Rectal smooth muscle tissue (tissue), 1 donor: Measurements from ENCODE around the gene CEBPG.

Experiments
- H3K27ac ChIP-seq: one replicate; pipeline ENCODE4 v1.7.0; 2013; ENCODE audit warnings: low read depth, low read length, inconsistent platforms
- H3K27me3 ChIP-seq: one replicate; pipeline ENCODE4 v1.7.0; 2013; ENCODE audit warnings: low read length; ENCODE audit not compliant: control insufficient read depth, insufficient read depth
- H3K36me3 ChIP-seq: one replicate; pipeline ENCODE4 v1.7.0; 2013; ENCODE audit warnings: low read length; ENCODE audit not compliant: control insufficient read depth, insufficient read depth
- H3K4me1 ChIP-seq: one replicate; pipeline ENCODE4 v1.7.0; 2013; ENCODE audit warnings: low read length; ENCODE audit not compliant: control insufficient read depth, insufficient read depth
- H3K4me3 ChIP-seq: one replicate; pipeline ENCODE4 v1.7.0; 2013; ENCODE audit warnings: low read length
- H3K9ac ChIP-seq: one replicate; pipeline ENCODE4 v1.7.0; 2013; ENCODE audit warnings: low read length

Gene CEBPG

DNA sequence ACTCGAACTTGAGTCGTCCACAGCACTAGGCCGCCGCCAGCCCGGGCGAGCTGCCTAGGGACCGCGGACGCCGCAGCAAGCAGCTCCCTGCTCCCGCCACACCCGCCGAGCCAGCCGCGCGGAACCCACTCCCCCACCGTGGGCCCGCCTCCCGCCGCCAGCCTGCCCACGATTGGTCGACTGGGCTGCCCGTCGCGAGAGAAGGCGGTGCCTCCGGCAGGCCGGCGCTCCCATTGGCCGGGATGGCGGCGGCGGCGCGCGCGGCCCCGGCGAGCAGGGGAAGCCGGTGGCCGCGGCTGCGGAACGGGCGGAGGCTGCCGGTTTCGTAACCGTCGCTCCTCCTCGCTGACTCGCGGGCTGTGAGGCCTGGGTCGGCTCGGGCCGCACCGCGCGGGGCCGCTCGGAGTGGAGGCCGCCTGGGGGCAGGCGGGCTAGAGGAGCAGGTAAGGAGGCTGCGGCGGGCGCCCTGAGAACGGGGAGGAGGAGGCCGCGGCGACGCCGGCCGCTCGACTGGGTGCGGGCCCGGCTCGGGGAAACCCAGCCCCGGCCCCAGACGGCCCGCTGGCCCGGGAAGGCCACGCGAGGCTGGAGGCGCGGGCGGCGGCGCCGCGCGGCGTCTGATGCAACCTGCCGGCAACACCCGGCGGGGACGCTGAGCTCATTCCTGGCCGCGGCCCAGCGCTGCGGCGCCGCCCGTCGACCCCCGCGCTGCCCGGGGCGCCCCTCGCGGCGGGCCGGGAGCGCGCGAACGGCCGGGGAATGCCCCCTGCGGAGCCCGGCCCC is at the start of gene CEBPG:
CEBPG (plus strand) TSS at position 257 of the 783 bp plus-strand sequence. CDS start 5,531 bp downstream, outside the sequence.
- peak within 1 kb of the TSS; percentile 88 for H3K9ac ChIP-seq
- peaks cover 14% of the 10 kb centered on the region for H3K4me1 ChIP-seq
- no peaks in the 10 kb centered on the region for H3K36me3 ChIP-seq
- peak within 1 kb of the TSS; percentile 94 for H3K27ac ChIP-seq
- H3K4me3 ChIP-seq, result peak within 1 kb of the TSS; percentile 72
- H3K27me3 ChIP-seq, result no peaks in the 10 kb centered on the region

DNA sequence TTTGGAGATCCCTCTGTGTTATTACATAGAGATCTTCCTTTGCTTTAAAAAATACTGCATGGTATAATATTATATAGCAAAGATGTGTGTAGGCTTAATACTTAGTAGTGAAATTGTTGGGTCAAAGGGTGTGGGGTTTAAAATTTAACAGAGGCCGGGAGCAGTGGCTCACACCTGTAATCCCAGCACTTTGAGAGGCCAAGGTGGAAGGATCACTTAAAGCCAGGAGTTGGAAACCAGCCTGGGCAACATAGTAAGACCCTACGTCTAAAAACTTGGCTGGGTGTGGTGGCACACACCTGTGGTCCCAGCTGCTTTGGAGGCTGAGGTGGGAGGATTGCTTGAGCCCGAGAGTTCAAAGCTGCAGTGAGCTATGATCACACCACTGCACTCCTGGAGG is 48.9 kb upstream of the CEBPG start:
- Histone ChIP-seq H3K4me3 (no peak overlapping the region), H3K9ac (no peak overlapping the region), H3K27me3 (no peaks in the 10 kb centered on the region), H3K36me3 (no peaks in the 10 kb centered on the region), H3K4me1 (no peaks in the 10 kb centered on the region), H3K27ac (no peak overlapping the region)

DNA sequence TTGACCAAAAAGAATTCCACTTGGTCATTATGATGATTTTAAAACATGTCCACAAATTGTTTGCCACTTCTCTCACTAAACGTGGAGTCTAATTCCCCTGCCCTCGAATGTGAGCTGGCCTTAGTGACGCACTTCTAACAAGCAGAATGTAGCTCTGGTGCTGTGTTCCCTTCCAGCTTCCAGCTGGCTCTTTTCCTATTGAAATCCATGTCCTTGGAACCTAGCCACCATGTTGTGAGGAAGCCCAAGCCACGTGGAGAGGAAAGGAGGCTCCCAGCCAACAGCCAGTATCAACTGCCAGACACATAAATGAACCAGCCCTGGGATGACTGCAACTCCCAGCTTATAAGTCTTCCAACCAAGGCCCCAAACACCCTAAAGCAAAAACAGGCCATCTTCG is 47.6 kb upstream of the CEBPG start:
- no peak overlapping the region for H3K27ac ChIP-seq
- no peak overlapping the region for H3K4me3 ChIP-seq
- no peaks in the 10 kb centered on the region for H3K27me3 ChIP-seq
- H3K4me1 ChIP-seq, result no peaks in the 10 kb centered on the region
- no peaks in the 10 kb centered on the region for H3K36me3 ChIP-seq
- H3K9ac ChIP-seq, result no peak overlapping the region

DNA sequence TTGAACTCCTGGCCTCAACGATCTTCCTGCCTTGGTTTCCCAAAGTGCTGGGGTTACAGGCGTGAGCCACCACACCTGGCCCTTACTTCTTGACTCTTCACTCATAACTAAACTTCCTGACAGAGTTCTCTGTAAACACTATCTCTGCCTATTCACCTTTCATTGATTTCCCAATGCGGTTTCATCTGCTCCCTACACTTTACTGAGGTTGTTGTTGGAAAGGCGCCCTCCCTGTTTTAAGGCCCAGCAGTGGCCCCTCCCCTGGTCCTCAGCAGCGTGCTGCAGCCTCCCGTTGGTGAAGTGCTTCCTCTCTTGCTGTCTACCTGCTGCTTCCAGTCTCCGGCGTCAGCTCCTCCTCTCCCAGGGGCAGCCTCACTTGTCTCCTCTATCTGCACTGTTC is 44.4 kb upstream of the CEBPG start:
- no peaks in the 10 kb centered on the region for H3K4me1 ChIP-seq

DNA sequence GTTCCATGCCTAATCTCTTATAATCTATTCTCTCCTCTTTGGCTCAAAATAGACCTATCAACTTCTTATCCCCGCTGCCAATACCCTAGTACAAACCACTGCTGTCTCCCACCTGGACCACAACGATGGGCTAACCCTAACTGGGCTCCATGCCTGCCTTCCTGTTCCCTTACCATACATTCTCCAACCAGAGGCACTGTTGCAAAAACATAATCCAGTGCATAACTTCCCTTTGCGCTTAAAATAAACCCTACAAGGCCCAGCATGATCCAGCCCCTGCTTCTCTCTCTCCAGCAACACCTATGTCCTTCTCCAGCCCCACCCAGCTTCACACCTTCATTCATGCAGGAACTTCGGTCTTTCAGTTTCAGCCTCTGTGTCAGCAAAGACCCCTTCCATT is 43.8 kb upstream of the CEBPG start:
- no peaks in the 10 kb centered on the region for H3K4me1 ChIP-seq
- H3K27ac ChIP-seq, result no peak overlapping the region
- no peak overlapping the region for H3K4me3 ChIP-seq
- no peaks in the 10 kb centered on the region for H3K36me3 ChIP-seq
- H3K9ac ChIP-seq, result no peak overlapping the region
- H3K27me3 ChIP-seq, result no peaks in the 10 kb centered on the region

More for the DNA sequence above, 44.4 kb upstream of the CEBPG start:
- no peaks in the 10 kb centered on the region for H3K27me3 ChIP-seq
- no peak overlapping the region for H3K4me3 ChIP-seq
- H3K27ac ChIP-seq, result no peak overlapping the region
- no peak overlapping the region for H3K9ac ChIP-seq
- no peaks in the 10 kb centered on the region for H3K36me3 ChIP-seq

DNA sequence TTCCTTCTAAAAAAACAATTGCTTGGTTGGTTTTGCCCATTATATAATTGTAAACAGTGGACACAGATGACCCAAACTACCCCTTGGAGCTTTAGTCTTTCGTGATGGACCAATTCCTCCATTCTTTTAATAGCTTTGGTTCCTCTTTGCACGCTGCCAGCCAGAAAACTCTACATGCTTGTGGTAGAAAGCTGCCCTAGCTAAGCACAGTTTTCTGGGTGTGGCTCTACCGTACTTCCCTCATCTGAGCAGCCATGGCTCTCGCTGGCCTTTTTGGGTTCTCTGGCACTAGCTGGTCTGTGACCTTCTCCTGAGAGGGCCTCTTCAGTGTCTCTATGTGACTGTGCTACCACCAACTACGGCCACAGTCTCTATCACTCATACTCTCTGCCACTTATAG is 41.3 kb upstream of the CEBPG start:
- no peaks in the 10 kb centered on the region for H3K4me1 ChIP-seq
- H3K27ac ChIP-seq, result no peak overlapping the region
- H3K4me3 ChIP-seq, result no peak overlapping the region
- H3K36me3 ChIP-seq, result no peaks in the 10 kb centered on the region
- H3K27me3 ChIP-seq, result no peaks in the 10 kb centered on the region
- H3K9ac ChIP-seq, result no peak overlapping the region

DNA sequence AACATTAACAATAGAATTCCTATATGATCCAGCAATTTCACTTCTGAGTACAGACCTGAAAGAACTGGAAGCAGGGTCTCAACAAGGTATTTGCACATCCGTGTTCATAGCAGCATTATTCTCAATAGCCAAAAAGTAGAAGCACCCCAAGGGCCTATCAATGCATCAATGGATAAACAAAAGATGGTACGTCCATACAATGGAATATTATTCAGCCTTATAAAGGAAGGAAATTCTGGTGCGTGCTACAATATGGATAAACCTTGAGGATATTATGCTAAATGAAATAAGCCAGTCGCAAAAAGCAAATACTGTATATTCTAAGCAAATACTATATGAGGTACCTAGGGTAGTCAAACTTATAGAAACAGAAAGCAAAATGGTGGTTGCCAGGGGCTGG is 40.4 kb upstream of the CEBPG start:
- no peak overlapping the region for H3K9ac ChIP-seq
- H3K36me3 ChIP-seq, result no peaks in the 10 kb centered on the region
- H3K4me1 ChIP-seq, result no peaks in the 10 kb centered on the region
- no peak overlapping the region for H3K27ac ChIP-seq
- no peaks in the 10 kb centered on the region for H3K27me3 ChIP-seq
- H3K4me3 ChIP-seq, result no peak overlapping the region

DNA sequence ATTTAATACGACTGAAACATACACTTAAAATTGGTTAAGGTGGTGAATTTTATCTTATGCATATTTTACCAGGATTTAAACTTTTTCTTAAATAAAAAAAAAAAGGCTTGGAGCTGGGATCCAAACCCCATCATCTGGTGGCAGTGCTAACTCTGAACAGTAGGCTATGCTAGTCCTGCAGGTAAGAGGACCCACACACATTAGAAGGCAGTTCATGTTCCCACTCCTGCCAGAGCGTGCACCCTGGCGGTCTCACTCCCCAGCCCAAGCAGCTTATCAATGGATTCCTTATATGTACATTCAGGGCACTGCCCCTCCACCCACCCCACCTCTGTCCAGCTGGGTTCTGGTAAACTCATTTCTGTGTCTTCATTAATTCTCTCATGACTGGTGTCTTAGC is 39.9 kb upstream of the CEBPG start:
- no peak overlapping the region for H3K9ac ChIP-seq
- no peaks in the 10 kb centered on the region for H3K36me3 ChIP-seq
- no peaks in the 10 kb centered on the region for H3K27me3 ChIP-seq
- H3K27ac ChIP-seq, result no peak overlapping the region
- no peak overlapping the region for H3K4me3 ChIP-seq
- no peaks in the 10 kb centered on the region for H3K4me1 ChIP-seq

DNA sequence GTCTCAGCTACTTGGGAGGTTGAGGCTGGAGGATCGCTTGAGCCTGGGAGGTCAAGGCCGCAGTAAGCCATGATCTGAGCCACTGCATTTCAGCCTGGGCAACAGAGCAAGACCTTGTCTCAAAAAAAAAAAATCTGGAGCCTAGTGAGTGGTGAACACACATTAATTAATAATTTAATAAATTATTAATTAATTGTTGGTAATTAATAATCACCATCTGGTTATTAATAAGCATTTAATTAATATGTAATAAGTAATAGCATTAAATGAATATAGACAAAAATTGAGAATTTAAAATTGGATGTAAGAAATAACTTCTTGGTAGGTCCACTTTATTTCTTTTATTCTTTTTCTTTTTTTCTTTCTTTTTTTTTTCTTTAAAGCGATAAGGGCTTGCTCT is 39.2 kb upstream of the CEBPG start:
- Histone ChIP-seq H3K27me3 (no peaks in the 10 kb centered on the region), H3K36me3 (no peaks in the 10 kb centered on the region), H3K4me3 (no peak overlapping the region), H3K4me1 (no peaks in the 10 kb centered on the region), H3K9ac (no peak overlapping the region), H3K27ac (no peak overlapping the region)

DNA sequence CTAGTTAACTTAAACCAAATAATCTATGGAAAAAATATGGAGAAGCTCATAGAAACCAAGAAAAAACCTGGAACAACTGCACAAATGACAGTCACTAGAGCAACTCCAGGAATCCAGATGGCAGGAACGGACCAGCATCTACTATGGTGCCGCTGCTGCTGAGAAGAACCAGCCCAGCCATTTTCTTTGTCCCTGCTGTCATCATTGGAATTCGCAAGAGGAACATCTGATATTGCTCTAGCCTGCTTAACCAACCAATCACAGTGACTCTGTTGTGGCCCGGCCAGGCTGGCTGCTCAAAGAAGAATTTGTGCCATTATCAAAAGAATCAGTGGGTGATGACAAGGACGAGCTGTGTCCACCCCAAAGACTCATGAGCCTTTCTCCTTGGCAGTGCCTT is 38.1 kb upstream of the CEBPG start:
- Histone ChIP-seq H3K27me3 (no peaks in the 10 kb centered on the region), H3K9ac (no peak overlapping the region), H3K27ac (no peak overlapping the region), H3K36me3 (no peaks in the 10 kb centered on the region), H3K4me3 (no peak overlapping the region), H3K4me1 (no peaks in the 10 kb centered on the region)

DNA sequence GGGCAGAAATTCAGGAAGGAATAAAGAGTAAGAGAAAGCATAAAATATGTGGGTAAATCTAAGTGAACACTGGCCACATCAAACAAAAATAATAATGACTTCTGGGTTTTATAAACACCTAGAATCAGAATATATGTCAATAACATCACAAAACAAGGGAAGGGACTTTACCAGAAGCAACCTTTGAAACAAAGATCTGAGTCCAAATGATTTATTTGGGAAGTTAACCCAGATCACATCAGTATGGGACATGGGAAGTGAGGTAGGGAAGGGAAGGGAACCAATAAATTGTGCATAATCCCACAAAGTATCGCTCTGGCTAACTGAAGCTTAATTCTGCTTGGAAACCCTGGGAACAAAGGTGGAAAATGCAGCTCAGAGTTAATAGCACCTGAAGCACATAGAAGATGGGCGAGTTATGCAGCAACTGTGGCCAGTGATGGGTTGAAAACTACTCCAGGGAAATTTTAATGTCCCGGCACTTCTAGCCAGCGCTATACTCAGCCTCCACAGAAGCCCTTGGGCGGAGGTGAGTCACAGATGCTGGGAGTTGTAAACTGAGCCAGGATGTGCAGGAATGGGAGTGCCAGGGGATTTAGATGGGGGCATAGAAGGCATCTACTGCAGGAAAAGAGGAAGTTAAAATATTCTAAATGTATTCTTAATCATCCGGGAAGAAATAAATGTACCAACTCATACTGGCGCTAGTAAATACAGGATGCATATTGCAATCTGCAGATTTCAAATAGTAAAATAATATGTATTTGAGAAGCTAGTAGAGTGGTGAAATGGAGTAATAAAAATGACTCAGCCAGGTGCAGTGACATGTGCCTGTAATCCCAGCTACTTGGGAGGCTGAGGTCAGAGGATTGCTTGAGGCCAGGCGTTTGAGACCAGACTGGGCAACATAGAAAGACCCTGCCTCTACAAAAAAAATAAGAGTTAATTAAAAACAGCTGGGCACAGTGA is 34.2 kb upstream of the CEBPG start:
- Histone ChIP-seq H3K4me1 (no peaks in the 10 kb centered on the region), H3K27me3 (no peaks in the 10 kb centered on the region), H3K27ac (no peak overlapping the region), H3K9ac (no peak overlapping the region), H3K36me3 (no peaks in the 10 kb centered on the region), H3K4me3 (no peak overlapping the region)

DNA sequence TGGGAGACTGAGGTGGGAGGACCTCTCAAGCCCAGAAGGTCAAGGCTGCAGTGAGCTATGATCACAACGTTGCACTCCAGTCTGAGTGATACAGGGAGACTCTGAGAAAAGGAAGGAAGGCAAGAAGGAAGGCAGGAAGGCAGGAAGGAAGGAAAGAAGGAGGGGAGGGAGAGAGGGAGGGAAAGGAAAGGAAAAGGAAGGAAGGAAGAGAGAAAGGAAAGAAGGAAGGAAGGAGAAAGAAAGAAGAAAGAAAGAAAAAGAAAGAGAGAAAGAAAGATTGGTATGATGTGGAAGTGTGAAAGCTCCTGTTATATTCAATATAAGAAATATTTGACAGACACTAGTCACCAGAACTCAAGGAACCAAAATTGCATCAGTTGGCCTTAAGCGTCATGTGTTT is 32.5 kb upstream of the CEBPG start:
- Histone ChIP-seq H3K4me1 (no peaks in the 10 kb centered on the region), H3K27ac (no peak overlapping the region), H3K9ac (no peak overlapping the region), H3K36me3 (no peaks in the 10 kb centered on the region), H3K4me3 (no peak overlapping the region), H3K27me3 (no peaks in the 10 kb centered on the region)
